ENCODE data around the gene PPARG.

PPARG gene

DNA sequence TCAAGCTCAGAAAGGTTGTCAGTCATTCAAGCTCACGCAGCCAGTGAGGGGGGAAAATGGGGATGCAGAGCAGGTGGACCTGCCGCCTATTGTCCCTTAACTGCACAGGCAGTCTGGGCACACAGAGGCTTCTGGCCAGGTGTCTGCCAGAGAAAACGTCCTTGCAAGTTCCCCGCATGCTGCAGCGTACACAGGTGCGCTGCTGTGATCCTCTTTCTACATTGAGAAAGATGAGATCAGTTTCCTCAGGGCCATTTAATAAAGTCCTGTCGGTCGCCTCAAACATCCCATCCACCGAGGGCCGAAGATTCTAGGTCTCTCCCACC, 195.0 kb downstream of the PPARG start:
- TF ChIP-seq, protein P1, sequence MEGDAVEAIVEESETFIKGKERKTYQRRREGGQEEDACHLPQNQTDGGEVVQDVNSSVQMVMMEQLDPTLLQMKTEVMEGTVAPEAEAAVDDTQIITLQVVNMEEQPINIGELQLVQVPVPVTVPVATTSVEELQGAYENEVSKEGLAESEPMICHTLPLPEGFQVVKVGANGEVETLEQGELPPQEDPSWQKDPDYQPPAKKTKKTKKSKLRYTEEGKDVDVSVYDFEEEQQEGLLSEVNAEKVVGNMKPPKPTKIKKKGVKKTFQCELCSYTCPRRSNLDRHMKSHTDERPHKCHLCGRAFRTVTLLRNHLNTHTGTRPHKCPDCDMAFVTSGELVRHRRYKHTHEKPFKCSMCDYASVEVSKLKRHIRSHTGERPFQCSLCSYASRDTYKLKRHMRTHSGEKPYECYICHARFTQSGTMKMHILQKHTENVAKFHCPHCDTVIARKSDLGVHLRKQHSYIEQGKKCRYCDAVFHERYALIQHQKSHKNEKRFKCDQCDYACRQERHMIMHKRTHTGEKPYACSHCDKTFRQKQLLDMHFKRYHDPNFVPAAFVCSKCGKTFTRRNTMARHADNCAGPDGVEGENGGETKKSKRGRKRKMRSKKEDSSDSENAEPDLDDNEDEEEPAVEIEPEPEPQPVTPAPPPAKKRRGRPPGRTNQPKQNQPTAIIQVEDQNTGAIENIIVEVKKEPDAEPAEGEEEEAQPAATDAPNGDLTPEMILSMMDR (conservative IDR thresholded peaks at IDR 0.05; ENCODE audit: control insufficient read depth, insufficient read depth, low read depth, low read length) = no peak
- peak overlapping the region; percentile 89 for H3K4me3 ChIP-seq (ENCODE audit: control insufficient read depth, low read depth, low read length)
- DNase-seq (ENCODE audit: low read depth) = no peak
